Effector memory CD4-positive, alpha-beta T cell (primary cell): ENCODE results near the gene MS4A4E.
"Not testable (repeated sequence)": the region's sequence is repeated elsewhere in the genome, so short reads cannot be mapped to it uniquely, and the experiment has no call there.

Source experiments
- DNase-seq, 3 donors: peaks; one replicate each; pipeline ENCODE4 v3.0.0-alpha.2; 2020
- H3K27ac ChIP-seq: 2 replicates; pipeline ENCODE4 v1.7.0; 2013; ENCODE audit warnings: mild to moderate bottlenecking, low read length, moderate library complexity; ENCODE audit not compliant: insufficient read depth, poor library complexity, severe bottlenecking
- H3K27me3 ChIP-seq: replicated peaks from 2 replicates; pipeline ENCODE4 v1.7.0; 2013; ENCODE audit warnings: mild to moderate bottlenecking, low read length; ENCODE audit not compliant: insufficient read depth, control insufficient read depth, poor library complexity, severe bottlenecking
- H3K36me3 ChIP-seq: 2 replicates; pipeline ENCODE4 v1.7.0; 2013; ENCODE audit warnings: mild to moderate bottlenecking, low read length, moderate library complexity; ENCODE audit not compliant: control insufficient read depth, insufficient read depth
- H3K4me1 ChIP-seq: 2 replicates; pipeline ENCODE4 v1.7.0; 2013; ENCODE audit warnings: low read length, mild to moderate bottlenecking; ENCODE audit not compliant: control insufficient read depth, insufficient read depth, poor library complexity, severe bottlenecking
- H3K4me3 ChIP-seq: 2 replicates; pipeline ENCODE4 v1.7.0; 2013; ENCODE audit warnings: low read length, low read depth, mild to moderate bottlenecking; ENCODE audit not compliant: insufficient read depth, poor library complexity, severe bottlenecking
- H3K9me3 ChIP-seq: 2 replicates; pipeline ENCODE4 v1.7.0; 2013; ENCODE audit warnings: mild to moderate bottlenecking, low read length, moderate library complexity; ENCODE audit not compliant: control insufficient read depth
- total RNA-seq, 3 donors: gene quantifications; one replicate each; lab custom pipeline; 2026; lab: John Stamatoyannopoulos, UW

The MS4A4E gene
- 0 to 0.19 (median 0) reads per million in 3 donors for total RNA-seq

DNA sequence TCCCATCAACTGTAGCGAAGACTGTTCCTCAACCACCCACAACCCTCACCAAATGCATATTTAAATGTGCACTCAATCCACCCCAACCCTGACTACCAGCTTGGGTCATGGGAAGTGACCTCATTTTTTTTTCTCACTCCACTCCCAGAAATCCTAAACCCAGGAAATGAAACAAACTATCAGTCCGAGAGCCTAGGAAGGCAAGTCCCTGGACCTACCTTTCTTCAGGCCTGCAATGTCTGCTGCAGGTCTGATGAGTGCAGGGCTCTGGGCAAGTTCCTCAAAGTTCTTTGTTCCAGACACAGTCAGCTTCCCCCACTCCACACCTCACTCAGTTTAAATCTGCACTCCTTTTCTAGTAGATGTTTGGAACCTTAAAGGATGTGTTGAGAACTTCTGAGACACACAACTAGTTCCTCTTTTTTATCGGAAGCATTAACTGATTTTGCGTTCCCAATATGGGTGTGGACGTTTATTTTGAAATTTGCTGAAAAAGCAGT lies at the start of gene MS4A4E:
Gene MS4A4E, minus strand, starts transcription at position 398 of the 500 bp plus-strand sequence. CDS start 13,082 bp downstream, outside the sequence.
- Histone ChIP-seq H3K4me3 (no peak within 1 kb of the TSS), H3K4me1 (no peaks in the 10 kb centered on the region), H3K27ac (no peak within 1 kb of the TSS), H3K9me3 (no peaks in the 10 kb centered on the region), H3K27me3 (no peaks in the 10 kb centered on the region), H3K36me3 (no peaks in the 10 kb centered on the region)
- DNase-seq, result no peak

- Histone ChIP-seq H3K4me1 (no peaks in the 10 kb centered on the region), H3K27me3 (no peaks in the 10 kb centered on the region), H3K4me3 (no peak overlapping the region), H3K27ac (no peak overlapping the region), H3K36me3 (no peaks in the 10 kb centered on the region), H3K9me3 (no peaks in the 10 kb centered on the region)
- no peak for DNase-seq
Observed at GRCh38 chr11:60292145-60292544, 49.2 kb upstream of the MS4A4E start.

DNA sequence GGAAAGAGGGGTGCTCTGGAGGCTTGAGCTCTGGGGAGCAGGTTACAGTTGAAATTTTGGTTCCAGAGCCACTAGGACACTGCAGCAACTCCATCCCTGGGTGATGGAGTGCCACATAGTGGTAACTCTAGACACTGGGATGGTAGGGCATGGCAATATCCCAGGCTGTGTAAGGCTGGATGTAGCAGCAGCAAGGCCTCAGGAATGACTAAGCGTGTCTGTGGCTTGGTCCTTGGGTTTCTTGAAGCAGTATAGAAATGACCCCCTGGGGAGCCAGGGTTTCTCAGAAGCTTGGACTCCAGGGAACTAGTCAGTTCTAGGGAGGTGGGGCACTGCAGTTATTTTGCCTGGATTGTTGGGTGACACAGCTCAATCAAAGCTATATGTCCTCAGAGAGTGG lies 45.6 kb upstream of the MS4A4E start:
- no peaks in the 10 kb centered on the region for H3K9me3 ChIP-seq
- no peak for DNase-seq
- no peak overlapping the region for H3K27ac ChIP-seq

GRCh38 chr11:60285411-60286126 lies 42.6 kb upstream of the MS4A4E start:
- H3K27ac ChIP-seq, H3K4me3 ChIP-seq, H3K9me3 ChIP-seq, DNase-seq, H3K36me3 ChIP-seq, H3K4me1 ChIP-seq, H3K27me3 ChIP-seq: not testable (repeated sequence)

More for the DNA sequence above, 45.6 kb upstream of the MS4A4E start:
- H3K4me3 ChIP-seq, result no peak overlapping the region
- no peaks in the 10 kb centered on the region for H3K4me1 ChIP-seq
- no peaks in the 10 kb centered on the region for H3K27me3 ChIP-seq
- H3K36me3 ChIP-seq, result no peaks in the 10 kb centered on the region

DNA sequence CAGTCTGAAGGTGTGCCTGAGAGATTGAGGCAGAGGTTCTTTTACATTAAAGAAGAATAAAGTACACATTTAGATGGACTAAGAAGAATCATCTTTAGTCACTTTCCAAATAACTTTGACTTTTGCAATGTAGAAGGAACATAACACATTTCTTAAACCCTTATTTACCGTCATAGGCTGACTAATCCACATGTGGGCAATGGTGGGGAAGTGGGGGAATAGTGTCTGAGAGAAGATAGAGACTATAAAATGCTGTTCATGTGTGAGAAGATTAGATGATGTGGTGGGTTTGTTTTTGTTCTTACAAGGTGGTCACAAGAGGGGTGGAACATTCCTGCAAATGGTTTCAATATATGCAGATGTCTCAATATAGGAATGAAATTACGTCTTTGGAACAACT lies 39.3 kb upstream of the MS4A4E start:
- no peaks in the 10 kb centered on the region for H3K27me3 ChIP-seq
- no peak for DNase-seq
- H3K27ac ChIP-seq, result no peak overlapping the region
- no peak overlapping the region for H3K4me3 ChIP-seq
- no peaks in the 10 kb centered on the region for H3K4me1 ChIP-seq
- no peaks in the 10 kb centered on the region for H3K36me3 ChIP-seq
- H3K9me3 ChIP-seq, result no peaks in the 10 kb centered on the region

DNA sequence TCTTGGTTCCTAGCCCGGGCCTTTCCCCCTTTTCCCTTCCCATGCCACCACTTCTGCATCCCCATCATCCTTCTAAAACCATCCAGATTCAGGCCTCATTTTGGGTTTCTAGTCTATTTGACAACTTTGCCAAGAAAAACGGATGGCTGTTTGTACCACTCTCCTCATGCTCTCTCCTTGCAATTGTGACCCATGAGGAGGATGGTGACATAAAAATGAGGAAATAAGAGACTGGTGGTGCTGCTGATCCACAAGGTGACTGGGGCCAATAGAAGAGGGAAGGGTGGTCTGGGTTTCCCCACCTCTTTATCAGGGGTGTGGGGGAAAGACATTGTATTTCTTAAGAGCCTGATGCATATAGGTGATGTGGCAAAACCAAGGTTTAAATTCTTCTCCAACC lies 38.5 kb upstream of the MS4A4E start:
- no peaks in the 10 kb centered on the region for H3K4me1 ChIP-seq
- no peaks in the 10 kb centered on the region for H3K27me3 ChIP-seq
- no peaks in the 10 kb centered on the region for H3K9me3 ChIP-seq
- H3K27ac ChIP-seq, result no peak overlapping the region
- no peaks in the 10 kb centered on the region for H3K36me3 ChIP-seq
- no peak overlapping the region for H3K4me3 ChIP-seq
- DNase-seq, result no peak

- H3K4me3 ChIP-seq, result no peak within 1 kb of the TSS
- H3K4me1 ChIP-seq, result no peaks in the 10 kb centered on the region
Observed at GRCh38 chr11:60280412-60280811, 37.5 kb upstream of the MS4A4E start, which contains the start of gene MS4A4A. Gene MS4A4A (plus strand): TSS chr11:60280666. CDS start chr11:60280676, 10 bp downstream.

GRCh38 chr11:60274416-60274815 lies 31.5 kb upstream of the MS4A4E start:
- no peak overlapping the region for H3K4me3 ChIP-seq

More at GRCh38 chr11:60280412-60280811, 37.5 kb upstream of the MS4A4E start, which contains the start of gene MS4A4A:
- Histone ChIP-seq H3K9me3 (no peaks in the 10 kb centered on the region), H3K27me3 (no peaks in the 10 kb centered on the region), H3K27ac (no peak within 1 kb of the TSS), H3K36me3 (no peaks in the 10 kb centered on the region)
- DNase-seq, result no peak

GRCh38 chr11:60265373-60266214 lies 22.7 kb upstream of the MS4A4E start:
- no peaks in the 10 kb centered on the region for H3K36me3 ChIP-seq
- peaks cover 4% of the 10 kb centered on the region for H3K27me3 ChIP-seq
- no peak overlapping the region for H3K4me3 ChIP-seq
- H3K4me1 ChIP-seq, result no peaks in the 10 kb centered on the region
- H3K9me3 ChIP-seq, result no peaks in the 10 kb centered on the region
- no peak for DNase-seq
- H3K27ac ChIP-seq, result no peak overlapping the region

More at GRCh38 chr11:60274416-60274815, 31.5 kb upstream of the MS4A4E start:
- H3K36me3 ChIP-seq, result no peaks in the 10 kb centered on the region
- no peaks in the 10 kb centered on the region for H3K27me3 ChIP-seq
- no peak overlapping the region for H3K27ac ChIP-seq
- DNase-seq, result no peak
- no peaks in the 10 kb centered on the region for H3K9me3 ChIP-seq
- H3K4me1 ChIP-seq, result no peaks in the 10 kb centered on the region

DNA sequence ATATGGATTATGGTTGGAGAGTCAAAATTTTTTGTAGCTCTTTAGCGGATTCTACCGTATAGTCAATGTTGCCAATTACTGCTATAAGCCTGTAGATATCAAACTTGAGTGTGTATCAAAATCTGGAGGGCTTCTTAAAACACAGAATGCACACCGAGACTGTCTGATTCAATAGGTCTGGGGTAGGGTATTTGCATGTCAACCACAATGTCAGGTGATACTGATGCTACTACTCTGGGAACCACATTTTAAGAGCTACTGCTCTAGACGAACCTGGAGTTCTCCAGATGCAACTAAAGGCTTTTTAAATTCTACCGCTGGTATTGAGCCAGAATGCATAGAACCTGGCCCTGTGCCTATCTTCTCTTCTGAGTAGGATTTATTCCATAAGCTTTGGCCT lies 21.7 kb upstream of the MS4A4E start:
- no peaks in the 10 kb centered on the region for H3K4me1 ChIP-seq
- DNase-seq, result no peak

More for the DNA sequence above, 21.7 kb upstream of the MS4A4E start:
- no peaks in the 10 kb centered on the region for H3K9me3 ChIP-seq
- peaks cover 4% of the 10 kb centered on the region for H3K27me3 ChIP-seq
- no peaks in the 10 kb centered on the region for H3K36me3 ChIP-seq
- no peak overlapping the region for H3K27ac ChIP-seq
- no peak overlapping the region for H3K4me3 ChIP-seq
